GM12878 (cell line): Measurements from ENCODE around the gene SERINC5. TPM values are rescaled to one million over a fixed set of nuclear protein-coding genes. Genes with fewer than 3 reads are reported as not detected.

Experiments used
- BACH1 ChIP-seq: fragments of 450-650 bp; IDR thresholded peaks from 2 replicates; pipeline ENCODE4 v1.6.1; 2017; ENCODE audit warnings: mild to moderate bottlenecking, borderline replicate concordance
- BHLHE40 ChIP-seq, 2 experiments: fragments of 450-650 bp in 1 of 2; IDR thresholded peaks; 2 replicates each; pipeline ENCODE4 v1.6.1; 2011 to 2017; ENCODE audit warnings: low read depth in 2 of 2, borderline replicate concordance in 1 of 2, improper control_type of control experiment in 1 of 2, low read length in 1 of 2, mild to moderate bottlenecking in 1 of 2
- CTCF ChIP-seq, 3 experiments: IDR thresholded peaks in 2 of 3; conservative IDR thresholded peaks in 1 of 3; 2 replicates each; pipeline ENCODE4 v1.5.1; 2011; ENCODE audit warnings: low read depth in 3 of 3, low read length in 3 of 3, mild to moderate bottlenecking in 3 of 3, control low read depth in 2 of 3, moderate library complexity in 2 of 3, inconsistent platforms in 1 of 3, mixed read lengths in 1 of 3; ENCODE audit not compliant: control insufficient read depth in 2 of 3, insufficient read depth in 1 of 3; ENCODE audit errors: extremely low read depth in 1 of 3
- E2F8 ChIP-seq: fragments of 450-650 bp; IDR thresholded peaks from 2 replicates; pipeline ENCODE4 v1.6.1; 2018; ENCODE audit warnings: mild to moderate bottlenecking, low read depth, moderate library complexity; ENCODE audit not compliant: partially characterized antibody
- KLF5 ChIP-seq: fragments of 450-650 bp; IDR thresholded peaks from 2 replicates; pipeline ENCODE4 v1.6.1; 2014; ENCODE audit warnings: mild to moderate bottlenecking; ENCODE audit not compliant: partially characterized antibody
- NRF1 ChIP-seq: conservative IDR thresholded peaks from 2 replicates; pipeline ENCODE4 v1.6.1; 2011; ENCODE audit warnings: mild to moderate bottlenecking, low read depth, low read length, improper control_type of control experiment
- polyA plus RNA-seq, 11 experiments: library from polyadenylated mRNA; depleted of rRNA in 4 of 11; unstranded in 6 of 11; stranded (reverse) in 5 of 11; fragments of >200 nt; fragmentation: Nextera tagmentation in 4 of 11; fragmentation: Illumina TruSeq in 1 of 11; extraction: Ambion mirVana in 4 of 11; extraction: Trizol in 1 of 11; gene quantifications; 1 replicate in 1 of 11; 2 replicates in 10 of 11; pipeline versions ENCODE4 v1.2.1 to v1.2.3, GENCODE V29; 2011 to 2016; ENCODE audit warnings: inconsistent platforms in 2 of 11, missing spikeins in 2 of 11, low read depth in 1 of 11
- total RNA-seq, 4 experiments: library from RNA; depleted of rRNA in 3 of 4; stranded (reverse); fragments of >200 nt in 3 of 4; fragmentation: Illumina TruSeq in 1 of 4; extraction: Trizol in 1 of 4; gene quantifications; 2 replicates each; pipeline versions ENCODE4 v1.2.1 to v1.2.3, GENCODE V29; 2013 to 2021

SERINC5 gene
- total and polyA plus RNA-seq, 10 of the 15 experiments (the other 5 are each of a cell fraction or from before 2014, with no cell fraction given), result 0.66 to 7.0 (median 2.8) TPM

- no peak for TF ChIP-seq CTCF (IDR thresholded peaks at IDR 0.05 in 2 of 3, conservative IDR thresholded peaks at IDR 0.05 in 1 of 3; ENCODE audit: control insufficient read depth in 2 of 3, extremely low read depth in 1 of 3, insufficient read depth in 1 of 3, low read depth in 3 of 3, low read length in 3 of 3)
- TF ChIP-seq NRF1, result no peak
- TF ChIP-seq E2F8, result no peak
- TF ChIP-seq KLF5, result no peak
- peak; percentile 50 to 80; a peak in 3 of 4 replicates for TF ChIP-seq BHLHE40 (IDR thresholded peaks at IDR 0.05; ENCODE audit: borderline replicate concordance in 1 of 2, low read depth in 2 of 2, low read length in 1 of 2)
- 0 out of 2 replicates have a peak, but pooled peaks have one; percentile 9 for TF ChIP-seq BACH1
These were observed 130.6 kb downstream of the SERINC5 start (continued) for GRCh38 chr5:80125022-80125961.
